Neural cell (in vitro differentiated cells): ENCODE results near the gene SLC38A3.

Source experiments
- CTCF ChIP-seq: fragments of 450-650 bp; IDR thresholded peaks from 2 replicates; pipeline ENCODE4 v1.5.1; 2014; ENCODE audit warnings: antibody characterized with exemption, mild to moderate bottlenecking, moderate library complexity; ENCODE audit not compliant: poor library complexity, severe bottlenecking
- EP300 ChIP-seq: fragments of 450-650 bp; conservative IDR thresholded peaks from 2 replicates; pipeline ENCODE4 v1.6.1; 2014; ENCODE audit warnings: antibody characterized with exemption, mild to moderate bottlenecking, moderate library complexity; ENCODE audit not compliant: poor library complexity, severe bottlenecking
- POLR2AphosphoS5 ChIP-seq: IDR thresholded peaks from 2 replicates; pipeline ENCODE4 v1.6.1; 2012
- TAF1 ChIP-seq: IDR thresholded peaks from 2 replicates; pipeline ENCODE4 v1.6.1; 2012; ENCODE audit warnings: low read depth

DNA sequence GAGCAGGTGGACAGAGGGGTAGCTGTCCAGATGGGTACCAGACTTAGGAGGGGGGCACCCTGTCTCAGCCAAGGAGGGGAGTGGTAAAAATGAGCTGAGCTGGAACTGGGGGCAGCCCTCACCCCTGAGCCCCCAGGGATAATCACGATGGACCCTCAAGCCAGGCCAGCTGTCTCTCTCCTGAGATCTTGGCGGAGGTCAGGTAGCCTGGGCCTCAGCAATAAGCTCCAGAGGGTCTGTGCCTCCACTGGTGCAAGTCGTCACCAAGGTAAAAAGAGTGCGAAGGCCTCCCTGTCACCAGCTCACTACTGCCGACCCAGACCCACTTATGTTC is 5.1 kb downstream of the SLC38A3 start:
- TF ChIP-seq CTCF (no peak), EP300 (no peak), POLR2AphosphoS5 (no peak), TAF1 (no peak)
